Large intestine (tissue), 3 donors: Measurements from ENCODE around the gene TMEM26. TPM values are rescaled to one million over a fixed set of nuclear protein-coding genes. Genes with fewer than 3 reads are reported as not detected.

Source experiments
- DNase-seq, 2 donors: peaks; one replicate each; pipeline versions ENCODE4 v3.0.0 to v3.0.0-alpha.2; 2013
- H3K27ac ChIP-seq: one replicate; pipeline ENCODE4 v1.5.1; 2013; ENCODE audit warnings: low read length
- H3K27me3 ChIP-seq: 2 replicates; pipeline ENCODE4 v1.6.1; 2013; ENCODE audit warnings: low read length; ENCODE audit not compliant: control insufficient read depth, insufficient read depth
- H3K36me3 ChIP-seq: 2 replicates; pipeline ENCODE4 v1.6.1; 2013; ENCODE audit warnings: low read length; ENCODE audit not compliant: control insufficient read depth, insufficient read depth
- H3K4me1 ChIP-seq: one replicate; pipeline ENCODE4 v1.6.1; 2013; ENCODE audit warnings: low read length; ENCODE audit not compliant: control insufficient read depth, insufficient read depth
- H3K4me3 ChIP-seq: one replicate; pipeline ENCODE4 v1.5.1; 2013; ENCODE audit warnings: low read length
- H3K9me3 ChIP-seq: one replicate; pipeline ENCODE4 v1.6.1; 2013; ENCODE audit warnings: mild to moderate bottlenecking, low read depth, low read length, moderate library complexity; ENCODE audit not compliant: control insufficient read depth
- WGBS: methylation state at CpG from one replicate; pipeline ENCODE4 v1.1.5; 2013; ENCODE audit warnings: low lambda C conversion rate; ENCODE audit not compliant: insufficient coverage; 5-methylcytosine and 5-hydroxymethylcytosine counted together
- polyA plus RNA-seq: library from polyadenylated mRNA; unstranded; fragments of 120-200 nt; gene quantifications from one replicate; pipeline ENCODE4 v1.2.1, GENCODE V29; 2013

Gene TMEM26
- polyA plus RNA-seq, 1 donor: 5.0 TPM

DNA sequence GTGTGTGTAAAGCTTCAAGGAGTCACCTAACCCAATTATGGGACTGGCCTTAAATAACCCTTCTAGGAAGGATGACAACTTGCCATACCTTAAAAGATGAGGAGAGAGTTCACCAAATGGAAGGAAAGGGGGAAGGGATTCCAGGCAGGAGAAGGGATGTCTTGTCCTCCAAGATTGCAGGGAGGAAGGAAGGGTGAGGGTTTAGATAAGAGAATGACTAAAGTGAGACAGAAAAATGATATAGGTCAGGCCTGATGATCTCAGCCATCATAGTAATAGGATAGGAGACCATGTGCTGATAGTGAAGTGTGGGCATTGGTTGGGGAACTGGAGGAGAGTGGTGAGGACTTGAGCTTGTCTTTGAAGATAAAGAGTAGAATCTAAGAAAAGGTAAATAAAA lies 7.7 kb upstream of the TMEM26 start:
- Histone ChIP-seq H3K9me3 (no peaks in the 10 kb centered on the region), H3K27ac (no peak overlapping the region), H3K36me3 (no peaks in the 10 kb centered on the region), H3K4me3 (no peak overlapping the region), H3K27me3 (peaks cover 3% of the 10 kb centered on the region), H3K4me1 (no peaks in the 10 kb centered on the region)
- no peak for DNase-seq

DNA sequence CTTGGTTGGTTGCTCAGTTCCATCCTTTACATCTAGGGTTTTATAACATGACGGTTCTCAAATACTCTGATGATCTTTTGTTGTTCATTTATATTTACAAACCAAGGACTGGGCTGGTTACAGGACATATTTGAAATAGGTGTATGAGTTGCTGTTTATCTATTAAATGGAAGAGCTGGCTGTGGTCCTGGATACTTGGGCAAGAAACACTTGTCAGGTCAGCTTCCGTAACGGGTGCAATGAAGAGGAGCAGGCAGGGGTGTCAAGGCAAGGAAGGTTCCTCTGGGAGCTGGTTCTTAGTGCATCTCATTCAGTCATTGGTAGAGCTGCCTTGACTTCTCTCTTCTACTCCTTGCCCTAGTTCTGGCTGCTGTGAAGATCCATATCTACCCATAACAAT lies 4.8 kb upstream of the TMEM26 start:
- DNase-seq: no peak
- H3K27ac ChIP-seq: no peak overlapping the region
- peaks cover 4% of the 10 kb centered on the region for H3K4me1 ChIP-seq
- 100% methylated on average over 1 of the region's 3 CpGs for WGBS
- H3K9me3 ChIP-seq: no peaks in the 10 kb centered on the region
- H3K36me3 ChIP-seq: no peaks in the 10 kb centered on the region
- no peak overlapping the region for H3K4me3 ChIP-seq
- peaks cover 16% of the 10 kb centered on the region for H3K27me3 ChIP-seq

DNA sequence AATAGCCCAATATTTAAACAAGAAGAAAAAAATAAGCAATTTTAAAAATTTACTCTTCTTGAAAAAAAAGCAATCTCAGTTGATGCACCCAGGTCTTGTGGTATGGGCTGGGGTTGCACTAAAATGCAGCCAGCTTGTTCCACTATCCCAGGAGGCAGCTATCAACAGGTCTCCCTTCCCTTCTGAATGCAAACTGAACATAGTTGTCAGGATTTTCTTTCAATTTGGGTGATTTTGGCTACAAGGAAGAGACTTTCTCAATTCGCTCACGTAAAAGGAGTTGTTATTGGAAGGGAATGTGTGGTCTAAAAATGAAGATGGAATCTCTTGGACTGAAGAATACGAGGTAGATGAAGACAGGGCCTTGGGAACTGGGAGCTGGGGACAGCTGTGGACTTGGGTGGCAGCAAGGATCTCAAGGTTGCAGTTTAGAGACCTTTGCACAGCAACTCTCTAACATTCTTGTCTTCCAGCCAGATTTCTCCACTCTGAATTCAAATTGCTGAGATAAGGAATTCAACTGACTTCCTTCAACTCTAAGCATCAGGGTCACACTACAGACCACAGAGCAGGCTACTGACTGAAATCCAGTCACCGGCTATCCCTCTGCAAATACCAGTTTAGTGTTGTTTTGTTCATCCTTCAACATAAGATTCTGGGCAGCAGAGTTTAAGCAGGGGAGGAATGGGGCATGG lies 3.1 kb upstream of the TMEM26 start:
- H3K4me3 ChIP-seq: no peak overlapping the region
- H3K36me3 ChIP-seq: no peaks in the 10 kb centered on the region
- H3K9me3 ChIP-seq: no peaks in the 10 kb centered on the region
- WGBS: 71% methylated on average over 1 of the region's 4 CpGs
- DNase-seq: peak in 1 of 2 donors; percentile 24
- H3K4me1 ChIP-seq: peaks cover 4% of the 10 kb centered on the region
- peaks cover 32% of the 10 kb centered on the region for H3K27me3 ChIP-seq
- no peak overlapping the region for H3K27ac ChIP-seq

DNA sequence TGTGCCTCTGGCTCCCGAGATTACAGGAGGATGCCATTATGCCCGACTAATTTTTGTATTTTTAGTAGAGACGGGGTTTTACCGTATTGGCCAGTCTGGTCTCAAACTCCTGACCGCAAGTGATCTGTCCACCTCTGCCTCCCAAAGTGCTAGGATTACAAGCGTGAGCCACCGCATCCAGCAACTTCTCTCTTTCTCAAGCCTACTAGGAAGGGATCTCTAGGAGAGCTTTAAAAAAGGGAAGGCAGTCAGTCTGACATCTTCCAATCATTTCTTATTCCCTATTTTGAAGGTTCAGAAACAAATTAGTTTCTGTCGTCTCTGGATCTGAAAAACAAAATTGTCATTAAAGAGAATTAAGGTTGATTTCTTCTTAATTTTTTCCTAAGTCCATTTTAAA lies 2.5 kb upstream of the TMEM26 start:
- Histone ChIP-seq H3K4me3 (no peak overlapping the region), H3K4me1 (peaks cover 4% of the 10 kb centered on the region), H3K9me3 (no peaks in the 10 kb centered on the region), H3K27me3 (peaks cover 34% of the 10 kb centered on the region), H3K27ac (no peak overlapping the region), H3K36me3 (no peaks in the 10 kb centered on the region)
- 100% methylated on average over 1 of the region's 8 CpGs for WGBS
- no peak for DNase-seq

DNA sequence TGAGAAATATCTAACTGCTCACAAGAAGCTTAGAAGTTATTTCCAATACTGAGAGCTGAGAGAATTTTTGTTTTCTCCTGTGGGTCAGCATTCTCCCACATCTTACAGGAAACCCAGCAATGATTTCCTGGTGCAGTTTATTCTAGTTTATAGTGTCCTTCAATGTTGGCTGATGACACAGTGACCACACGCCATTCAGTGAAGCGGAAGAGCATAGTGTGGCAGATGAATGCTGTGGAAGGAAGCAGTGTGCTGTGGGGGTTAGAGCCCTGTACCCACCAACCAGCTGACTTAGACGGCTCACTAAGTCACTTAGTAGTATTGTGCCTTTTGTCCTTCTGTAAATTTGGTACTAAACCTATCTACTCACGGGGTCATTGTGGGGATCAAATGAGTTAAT lies 1.4 kb upstream of the TMEM26 start:
- no peak for DNase-seq
- H3K4me3 ChIP-seq: no peak overlapping the region
- peaks cover 34% of the 10 kb centered on the region for H3K27me3 ChIP-seq
- H3K9me3 ChIP-seq: no peaks in the 10 kb centered on the region
- WGBS: no CpG with 5 or more reads among the region's 4 CpGs
- H3K36me3 ChIP-seq: no peaks in the 10 kb centered on the region
- H3K27ac ChIP-seq: no peak overlapping the region
- peaks cover 4% of the 10 kb centered on the region for H3K4me1 ChIP-seq

DNA sequence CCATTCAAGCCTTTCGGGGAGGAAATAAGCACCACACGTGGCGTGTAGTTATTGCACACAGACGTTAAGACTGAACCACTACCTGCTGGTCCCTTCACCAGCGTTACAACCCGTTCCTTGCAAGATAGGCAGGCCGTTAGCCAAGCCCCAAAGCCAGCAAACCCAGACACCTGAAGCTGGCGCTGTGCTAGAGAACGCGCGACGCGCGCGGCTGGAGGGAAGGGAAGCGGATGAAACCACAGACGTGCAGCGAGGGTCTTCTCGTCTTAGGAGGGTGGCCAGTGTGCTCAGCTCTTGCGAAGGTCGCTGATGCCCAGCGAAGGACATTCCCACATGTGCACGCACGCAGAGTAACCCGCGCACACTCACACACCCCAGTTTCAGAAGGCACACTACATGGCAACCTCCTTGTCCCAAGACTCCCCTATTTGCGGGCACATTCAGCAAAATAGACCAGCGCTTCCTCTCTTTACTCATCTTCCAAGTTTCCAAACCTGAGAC lies 980 bp downstream of the TMEM26 start:
- no CpG with 5 or more reads among the region's 28 CpGs for WGBS

DNA sequence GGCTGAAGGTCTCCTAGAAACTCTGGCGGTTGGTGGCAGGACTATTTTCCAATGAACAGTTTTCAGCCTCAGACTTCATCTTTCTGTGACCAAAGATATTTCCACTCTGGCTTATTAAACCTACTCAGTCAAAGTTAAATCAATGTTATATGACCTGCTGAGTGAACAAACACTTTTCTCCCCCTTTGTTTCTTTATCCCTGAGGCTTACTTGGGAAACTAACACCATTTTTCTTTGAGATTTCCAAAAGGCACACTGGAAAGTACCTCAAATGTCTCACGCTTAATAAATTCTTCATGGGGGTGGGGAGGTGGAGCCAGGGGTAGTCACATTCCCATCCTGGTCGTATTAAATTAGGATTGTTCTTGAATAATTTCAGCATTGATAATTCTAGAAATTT lies 1.8 kb downstream of the TMEM26 start:
- H3K4me3 ChIP-seq: peak overlapping the region; percentile 5
- no CpG with 5 or more reads among the region's 3 CpGs for WGBS
- no peaks in the 10 kb centered on the region for H3K36me3 ChIP-seq
- H3K4me1 ChIP-seq: peaks cover 4% of the 10 kb centered on the region
- no peak for DNase-seq
- peaks cover 31% of the 10 kb centered on the region for H3K27me3 ChIP-seq
- H3K9me3 ChIP-seq: no peaks in the 10 kb centered on the region
- no peak overlapping the region for H3K27ac ChIP-seq

More for the DNA sequence above, 980 bp downstream of the TMEM26 start:
- Histone ChIP-seq H3K36me3 (no peaks in the 10 kb centered on the region), H3K4me3 (peak overlapping the region; percentile 59), H3K27me3 (peaks cover 31% of the 10 kb centered on the region), H3K4me1 (peaks cover 4% of the 10 kb centered on the region), H3K27ac (peak overlapping the region; percentile 51), H3K9me3 (no peaks in the 10 kb centered on the region)
- DNase-seq: peak in 1 of 2 donors; percentile 41

DNA sequence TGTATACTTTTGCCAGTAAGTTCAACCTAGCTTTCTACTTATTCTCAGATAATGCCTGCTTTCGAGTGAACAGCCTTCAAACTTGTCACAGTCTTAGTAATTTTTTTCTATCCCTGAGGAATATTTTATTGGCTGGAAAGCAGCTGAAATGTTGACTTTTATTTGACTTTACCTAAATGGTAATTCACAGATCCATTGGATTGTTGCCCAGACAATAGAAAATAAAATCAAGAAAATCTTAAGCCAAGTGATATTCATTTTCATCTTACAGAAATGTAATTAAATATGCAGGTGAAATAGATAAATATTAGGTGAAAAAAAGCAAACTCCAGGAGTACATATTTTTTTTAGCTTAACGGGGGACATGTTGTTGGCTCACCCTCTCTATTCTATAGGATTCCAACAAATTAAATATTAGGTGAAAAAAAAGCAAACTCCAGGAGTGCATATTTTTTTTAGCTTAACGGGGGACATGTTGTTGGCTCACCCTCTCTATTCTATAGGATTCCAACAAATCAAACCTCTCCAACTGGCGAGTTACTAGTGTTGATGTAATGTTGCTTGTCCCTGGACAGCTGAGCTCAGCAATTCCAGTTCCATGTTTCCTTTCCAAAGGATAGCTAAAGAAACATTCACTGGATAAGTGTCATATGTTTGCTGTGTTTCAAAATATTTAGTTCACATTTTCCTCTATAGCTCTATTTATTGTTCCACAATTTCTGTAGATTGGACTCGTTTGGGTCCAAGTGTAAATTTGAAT lies 4.2 kb downstream of the TMEM26 start:
- DNase-seq: no peak
- 87% methylated on average over 3 of the region's 5 CpGs for WGBS

DNA sequence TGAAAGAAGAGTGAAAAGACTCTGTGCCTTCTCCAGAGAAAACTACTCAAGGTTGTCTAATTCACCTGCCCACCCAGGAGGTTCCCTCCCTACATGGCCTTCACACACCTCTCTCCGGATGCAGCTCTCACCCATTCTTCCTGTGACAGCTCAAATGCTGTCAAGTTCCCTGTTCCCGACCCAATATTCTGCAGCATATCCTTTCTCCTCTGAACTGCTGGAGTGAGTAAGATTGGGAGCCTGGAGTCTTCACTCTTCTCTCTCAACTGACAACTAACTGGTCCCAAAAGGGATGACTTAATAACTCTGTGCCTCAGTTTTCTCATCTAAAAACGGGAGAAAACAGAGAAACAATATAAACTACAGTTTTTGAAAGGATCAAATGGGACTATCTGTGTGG lies 5.1 kb downstream of the TMEM26 start:
- Histone ChIP-seq H3K4me1 (no peaks in the 10 kb centered on the region), H3K27ac (no peak overlapping the region), H3K36me3 (no peaks in the 10 kb centered on the region), H3K4me3 (no peak overlapping the region), H3K9me3 (no peaks in the 10 kb centered on the region), H3K27me3 (peaks cover 18% of the 10 kb centered on the region)
- DNase-seq: no peak
- 100% methylated on average over 1 of the region's 3 CpGs for WGBS

More for the DNA sequence above, 4.2 kb downstream of the TMEM26 start:
- Histone ChIP-seq H3K36me3 (no peaks in the 10 kb centered on the region), H3K9me3 (no peaks in the 10 kb centered on the region), H3K4me1 (peaks cover 4% of the 10 kb centered on the region), H3K27ac (no peak overlapping the region), H3K4me3 (no peak overlapping the region), H3K27me3 (peaks cover 27% of the 10 kb centered on the region)

DNA sequence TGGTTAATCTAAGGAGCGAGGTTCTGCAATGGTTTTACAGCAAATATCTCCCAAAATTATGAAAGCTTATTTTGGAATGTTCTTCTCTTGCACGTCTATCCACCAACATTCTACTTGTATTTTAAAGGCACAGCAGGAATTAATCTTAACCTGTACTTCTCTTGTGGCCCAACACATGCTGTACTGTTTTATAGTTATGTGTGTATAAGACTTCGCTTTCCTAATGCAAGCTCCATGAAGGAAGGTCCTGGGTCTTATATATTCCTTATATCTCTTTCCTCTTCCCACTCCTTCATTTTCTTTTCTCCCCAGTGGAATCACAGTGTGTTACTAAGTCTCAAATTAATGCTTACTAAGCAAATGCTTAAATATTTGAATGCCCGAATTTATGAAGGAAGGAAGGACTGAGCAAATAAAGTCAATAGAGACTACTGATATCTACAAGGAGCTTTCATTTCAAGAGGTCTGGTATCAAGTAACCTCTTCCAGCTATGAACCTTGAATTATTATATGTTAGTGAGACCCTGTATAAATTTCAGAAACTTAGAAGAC lies 14.0 kb downstream of the TMEM26 start:
- Histone ChIP-seq H3K4me1 (no peaks in the 10 kb centered on the region), H3K27me3 (no peaks in the 10 kb centered on the region), H3K27ac (no peak overlapping the region), H3K36me3 (no peaks in the 10 kb centered on the region), H3K9me3 (no peaks in the 10 kb centered on the region), H3K4me3 (no peak overlapping the region)
- DNase-seq: no peak
- 80% methylated on average over 1 of the region's 4 CpGs for WGBS
